CD14-positive monocyte (primary cell): ENCODE results near the gene HAVCR2. TPM values are rescaled to one million over a fixed set of nuclear protein-coding genes. Genes with fewer than 3 reads are reported as not detected.

Source experiments
- DNase-seq, 3 donors: peaks; one replicate each; pipeline ENCODE4 v3.0.0-alpha.2; 2011 to 2022
- H2AFZ ChIP-seq: 2 replicates; pipeline ENCODE4 v1.6.0; 2012; ENCODE audit warnings: mild to moderate bottlenecking, low read depth, low read length, inconsistent platforms; ENCODE audit not compliant: insufficient read depth, poor library complexity, severe bottlenecking
- H3K27ac ChIP-seq, 2 donors: 1 replicate in 1 of 2; 2 replicates in 1 of 2; pipeline ENCODE4 v1.5.1; 2012 to 2013; ENCODE audit warnings: low read length in 2 of 2, control low read depth in 1 of 2, inconsistent platforms in 1 of 2, low read depth in 1 of 2, mild to moderate bottlenecking in 1 of 2
- H3K27me3 ChIP-seq, 2 donors: one replicate each; pipeline versions ENCODE4 v1.6.0 to v1.6.1; 2011 to 2013; ENCODE audit warnings: low read length in 2 of 2; ENCODE audit not compliant: control insufficient read depth in 2 of 2, insufficient read depth in 2 of 2
- H3K36me3 ChIP-seq, 2 donors: replicated peaks in 1 of 2; 1 replicate in 1 of 2; 2 replicates in 1 of 2; pipeline versions ENCODE4 v1.5.1 to v1.6.1; 2012 to 2013; ENCODE audit warnings: low read length in 2 of 2, control low read depth in 1 of 2, inconsistent platforms in 1 of 2, mild to moderate bottlenecking in 1 of 2; ENCODE audit not compliant: insufficient read depth in 2 of 2, control insufficient read depth in 1 of 2
- H3K4me1 ChIP-seq, 2 donors: 1 replicate in 1 of 2; 2 replicates in 1 of 2; pipeline versions ENCODE4 v1.5.1 to v1.6.1; 2012 to 2013; ENCODE audit warnings: low read length in 2 of 2, control low read depth in 1 of 2, inconsistent platforms in 1 of 2, mild to moderate bottlenecking in 1 of 2, moderate library complexity in 1 of 2; ENCODE audit not compliant: insufficient read depth in 2 of 2, control insufficient read depth in 1 of 2
- H3K4me2 ChIP-seq: replicated peaks from 2 replicates; pipeline ENCODE3; 2012; ENCODE audit warnings: low read length, moderate library complexity, mild to moderate bottlenecking; ENCODE audit not compliant: poor library complexity, severe bottlenecking; ENCODE audit errors: extremely low read depth
- H3K4me3 ChIP-seq, 3 experiments: fragments of 200-600 bp in 1 of 3; sonication (generic) in 1 of 3; replicated peaks in 1 of 3; 1 replicate in 2 of 3; 2 replicates in 1 of 3; pipeline ENCODE4 v1.5.1; 2011 to 2013; ENCODE audit warnings: low read length in 3 of 3, mild to moderate bottlenecking in 3 of 3, control low read depth in 2 of 3, low read depth in 2 of 3, inconsistent platforms in 1 of 3, moderate library complexity in 1 of 3
- H3K79me2 ChIP-seq: 2 replicates; pipeline ENCODE4 v1.6.0; 2012; ENCODE audit warnings: mild to moderate bottlenecking, control low read depth, inconsistent platforms, low read length, moderate library complexity; ENCODE audit not compliant: insufficient read depth
- H3K9ac ChIP-seq: 2 replicates; pipeline ENCODE4 v1.6.0; 2017; ENCODE audit warnings: low read length, mild to moderate bottlenecking; ENCODE audit not compliant: insufficient read depth, poor library complexity, severe bottlenecking
- H3K9me3 ChIP-seq, 2 donors: replicated peaks in 1 of 2; 1 replicate in 1 of 2; 2 replicates in 1 of 2; pipeline versions ENCODE4 v1.5.1 to v1.6.1; 2012 to 2013; ENCODE audit warnings: low read length in 2 of 2, control low read depth in 1 of 2; ENCODE audit not compliant: control insufficient read depth in 1 of 2, insufficient read depth in 1 of 2
- H4K20me1 ChIP-seq: 2 replicates; pipeline ENCODE4 v1.6.0; 2012; ENCODE audit warnings: mild to moderate bottlenecking, low read length, control low read depth, moderate library complexity; ENCODE audit not compliant: insufficient read depth
- H3K27ac Mint-ChIP-seq, 7 donors: one replicate each; pipeline ENCODE4 v1.8.0; 2020; ENCODE audit warnings: mild to moderate bottlenecking in 7 of 7, mixed read lengths in 7 of 7, moderate library complexity in 6 of 7, inconsistent platforms in 2 of 7
- H3K27me3 Mint-ChIP-seq, 3 donors: one replicate each; pipeline ENCODE4 v1.8.0; 2021 to 2022; ENCODE audit warnings: low read depth in 3 of 3, mild to moderate bottlenecking in 3 of 3, mixed read lengths in 3 of 3, moderate library complexity in 3 of 3, inconsistent platforms in 1 of 3
- H3K36me3 Mint-ChIP-seq, 2 donors: one replicate each; pipeline ENCODE4 v1.8.0; 2020; ENCODE audit warnings: mixed read lengths in 2 of 2, inconsistent platforms in 1 of 2, mild to moderate bottlenecking in 1 of 2
- H3K4me1 Mint-ChIP-seq: one replicate; pipeline ENCODE4 v1.8.0; 2020; ENCODE audit warnings: mild to moderate bottlenecking, mixed read lengths
- H3K4me3 Mint-ChIP-seq, 2 donors: one replicate each; pipeline ENCODE4 v1.8.0; 2020; ENCODE audit warnings: mild to moderate bottlenecking in 2 of 2, mixed read lengths in 2 of 2, moderate library complexity in 1 of 2
- H3K9me3 Mint-ChIP-seq, 7 donors: one replicate each; pipeline ENCODE4 v1.8.0; 2020 to 2022; ENCODE audit warnings: mixed read lengths in 7 of 7, mild to moderate bottlenecking in 6 of 7, moderate library complexity in 6 of 7, inconsistent platforms in 2 of 7
- WGBS: methylation state at CpG from one replicate; pipeline ENCODE4 v1.1.5; 2013; ENCODE audit warnings: missing lambda C conversion rate; ENCODE audit not compliant: insufficient coverage; 5-methylcytosine and 5-hydroxymethylcytosine counted together
- intact Hi-C, 2 donors: fragments of 100-400 bp; cut with micrococcal nuclease; formaldehyde crosslinking; loops; one replicate each; pipeline versions ENCODE4 v1.15.0 to v1.15.1; 2023
- polyA plus RNA-seq, 3 donors: library from polyadenylated mRNA; depleted of rRNA in 1 of 3; unstranded in 2 of 3; stranded (reverse) in 1 of 3; fragments of 300-500 nt in 2 of 3; fragments of >200 nt in 1 of 3; fragmentation: Illumina TruSeq in 2 of 3; gene quantifications; 1 replicate in 2 of 3; 2 replicates in 1 of 3; pipeline ENCODE4 v1.2.3, GENCODE V29; 2012 to 2021
- TF ChIP-seq, protein P1 (sequence below): fragments of 200-600 bp; IDR thresholded peaks from one replicate; pipeline ENCODE4 v1.8.0; 2022; ENCODE audit warnings: antibody characterized with exemption, mild to moderate bottlenecking

Gene HAVCR2
- polyA plus RNA-seq, 3 donors = 33.1 to 56.8 (median 45.0) TPM

DNA sequence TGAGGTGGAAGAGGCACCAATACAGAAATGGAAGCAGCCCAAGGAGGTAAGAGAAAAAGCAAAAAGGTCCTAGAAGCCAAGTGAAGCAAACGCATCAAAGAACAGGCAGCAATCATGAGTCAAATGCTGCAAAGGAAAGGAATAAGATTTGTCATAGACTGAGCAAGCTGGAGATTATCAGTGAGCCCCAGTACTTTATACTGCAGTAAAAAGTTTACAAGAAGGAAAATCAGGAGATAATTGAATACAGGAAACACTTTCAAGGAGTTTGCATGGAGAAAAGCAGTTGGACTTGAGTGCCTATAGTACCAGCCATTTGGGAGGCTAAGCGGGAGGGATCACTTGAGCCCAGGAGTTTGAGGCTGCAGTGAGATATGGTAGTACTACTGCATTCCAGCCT lies 42.8 kb downstream of the HAVCR2 start:
- Histone ChIP-seq H4K20me1 (no peaks in the 10 kb centered on the region), H3K9me3 (no peaks in the 10 kb centered on the region), H3K79me2 (no peaks in the 10 kb centered on the region), H2AFZ (no peak overlapping the region), H3K4me3 (no peak overlapping the region), H3K4me1 (no peaks in the 10 kb centered on the region), H3K27ac (no peak overlapping the region), H3K4me2 (no peak overlapping the region), H3K9ac (no peak overlapping the region), H3K27me3 (no peaks in the 10 kb centered on the region), H3K36me3 (no peaks in the 10 kb centered on the region)
- H3K4me1 Mint-ChIP-seq = peaks cover 2% of the 10 kb centered on the region
- H3K4me3 Mint-ChIP-seq = no peak overlapping the region
- WGBS = 92% methylated on average over 1 of the region's 2 CpGs
- H3K9me3 Mint-ChIP-seq = peaks cover 0 to 5% (median 3%) of the 10 kb centered on the region in 7 donors
- TF ChIP-seq, protein P1, sequence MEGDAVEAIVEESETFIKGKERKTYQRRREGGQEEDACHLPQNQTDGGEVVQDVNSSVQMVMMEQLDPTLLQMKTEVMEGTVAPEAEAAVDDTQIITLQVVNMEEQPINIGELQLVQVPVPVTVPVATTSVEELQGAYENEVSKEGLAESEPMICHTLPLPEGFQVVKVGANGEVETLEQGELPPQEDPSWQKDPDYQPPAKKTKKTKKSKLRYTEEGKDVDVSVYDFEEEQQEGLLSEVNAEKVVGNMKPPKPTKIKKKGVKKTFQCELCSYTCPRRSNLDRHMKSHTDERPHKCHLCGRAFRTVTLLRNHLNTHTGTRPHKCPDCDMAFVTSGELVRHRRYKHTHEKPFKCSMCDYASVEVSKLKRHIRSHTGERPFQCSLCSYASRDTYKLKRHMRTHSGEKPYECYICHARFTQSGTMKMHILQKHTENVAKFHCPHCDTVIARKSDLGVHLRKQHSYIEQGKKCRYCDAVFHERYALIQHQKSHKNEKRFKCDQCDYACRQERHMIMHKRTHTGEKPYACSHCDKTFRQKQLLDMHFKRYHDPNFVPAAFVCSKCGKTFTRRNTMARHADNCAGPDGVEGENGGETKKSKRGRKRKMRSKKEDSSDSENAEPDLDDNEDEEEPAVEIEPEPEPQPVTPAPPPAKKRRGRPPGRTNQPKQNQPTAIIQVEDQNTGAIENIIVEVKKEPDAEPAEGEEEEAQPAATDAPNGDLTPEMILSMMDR = no peak
- intact Hi-C loops = no loop called here
- no peak for DNase-seq
- H3K27me3 Mint-ChIP-seq = peaks cover 0 to 4% (median 3%) of the 10 kb centered on the region in 3 donors
- H3K27ac Mint-ChIP-seq = no peak overlapping the region
- no peaks in the 10 kb centered on the region for H3K36me3 Mint-ChIP-seq

DNA sequence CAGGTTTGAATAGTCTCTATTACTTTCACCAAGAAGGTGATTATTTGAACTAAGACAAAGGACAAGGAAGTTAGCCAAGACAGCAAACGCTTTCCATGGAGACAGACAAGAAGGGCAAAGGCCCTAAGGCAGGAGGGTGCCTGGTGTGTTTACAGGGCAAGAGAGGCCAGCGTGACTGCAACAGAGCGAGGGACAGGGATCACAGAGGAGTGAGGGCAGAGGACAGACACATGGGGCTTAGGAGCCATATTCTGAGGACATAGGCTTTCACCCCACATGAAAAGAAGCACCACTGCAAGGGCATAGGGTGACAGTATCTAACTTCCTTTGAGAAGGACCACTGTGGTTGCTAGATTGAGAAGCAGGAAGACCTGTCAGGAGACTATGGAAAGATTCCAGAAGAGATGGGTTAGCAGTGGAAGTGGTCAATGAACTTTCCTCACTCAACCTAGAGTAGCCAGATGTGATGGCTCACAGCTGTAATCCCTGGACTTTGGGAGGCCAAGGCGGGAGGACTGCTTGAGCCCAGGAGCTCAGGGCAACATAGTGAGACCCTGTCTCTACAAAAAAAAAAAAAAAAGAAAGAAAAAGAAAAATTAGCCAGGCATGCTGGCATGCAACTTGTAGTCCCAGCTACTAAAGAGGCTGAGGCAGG lies 44.9 kb downstream of the HAVCR2 start:
- DNase-seq = no peak
- no peaks in the 10 kb centered on the region for H4K20me1 ChIP-seq
- Mint-ChIP-seq H3K27ac (no peak overlapping the region), H3K9me3 (peaks cover 0 to 5% (median 2%) of the 10 kb centered on the region in 7 donors), H3K36me3 (no peaks in the 10 kb centered on the region), H3K27me3 (peaks cover 0 to 5% (median 4%) of the 10 kb centered on the region in 3 donors), H3K4me1 (peaks cover under 1% of the 10 kb centered on the region), H3K4me3 (peak overlapping the region in 1 of 2 donors; percentile 9)
- H2AFZ ChIP-seq = no peak overlapping the region
- H3K4me1 ChIP-seq = no peaks in the 10 kb centered on the region
- no peak overlapping the region for H3K9ac ChIP-seq
- no peaks in the 10 kb centered on the region for H3K36me3 ChIP-seq
- H3K9me3 ChIP-seq = no peaks in the 10 kb centered on the region
- no peaks in the 10 kb centered on the region for H3K79me2 ChIP-seq
- 95% methylated on average over 4 of the region's 4 CpGs for WGBS
- no peaks in the 10 kb centered on the region for H3K27me3 ChIP-seq
- intact Hi-C loops = no loop called here
- no peak overlapping the region for H3K4me3 ChIP-seq
- H3K27ac ChIP-seq = no peak overlapping the region
- no peak overlapping the region for H3K4me2 ChIP-seq
- TF ChIP-seq, protein P1 = no peak
